Neuronal stem cell (in vitro differentiated cells): ENCODE measurements around the gene APBB2.

Experiments
- DNase-seq: peaks from one replicate; pipeline ENCODE4 v3.0.0-alpha.2; 2013; ENCODE audit warnings: low spot score
- H2AFZ ChIP-seq: one replicate; pipeline ENCODE4 v1.6.1; 2013; ENCODE audit warnings: mild to moderate bottlenecking, low read length, inconsistent platforms
- H2AK5ac ChIP-seq: 2 replicates; pipeline ENCODE4 v1.6.1; 2013; ENCODE audit warnings: low read depth, mild to moderate bottlenecking, inconsistent platforms, low read length, moderate library complexity, mixed read lengths
- H2BK120ac ChIP-seq: 2 replicates; pipeline ENCODE4 v1.6.1; 2013; ENCODE audit warnings: low read depth, mild to moderate bottlenecking, inconsistent platforms, low read length, moderate library complexity, mixed read lengths
- H2BK12ac ChIP-seq: one replicate; pipeline ENCODE4 v1.6.1; 2013; ENCODE audit warnings: low read length, inconsistent platforms
- H2BK15ac ChIP-seq: 2 replicates; pipeline ENCODE4 v1.6.1; 2013; ENCODE audit warnings: mild to moderate bottlenecking, low read length, inconsistent platforms, mixed read lengths
- H2BK5ac ChIP-seq: one replicate; pipeline ENCODE4 v1.6.1; 2013; ENCODE audit warnings: inconsistent platforms, mild to moderate bottlenecking, low read length, moderate library complexity
- H3K14ac ChIP-seq: one replicate; pipeline ENCODE4 v1.6.1; 2013; ENCODE audit warnings: low read length, inconsistent platforms
- H3K18ac ChIP-seq: 2 replicates; pipeline ENCODE4 v1.6.1; 2013; ENCODE audit warnings: low read length, inconsistent platforms
- H3K23ac ChIP-seq: 2 replicates; pipeline ENCODE4 v1.6.1; 2013; ENCODE audit warnings: low read depth, mild to moderate bottlenecking, mixed read lengths, low read length, inconsistent platforms; ENCODE audit not compliant: poor library complexity
- H3K27ac ChIP-seq: replicated peaks from 3 replicates; pipeline ENCODE4 v1.5.1; 2013; ENCODE audit warnings: low read length, inconsistent platforms
- H3K27me3 ChIP-seq, 3 experiments: 2 replicates each; pipeline ENCODE4 v1.6.1; 2013; ENCODE audit warnings: low read length in 3 of 3, mild to moderate bottlenecking in 2 of 3, inconsistent platforms in 1 of 3, low read depth in 1 of 3, mixed read lengths in 1 of 3, moderate library complexity in 1 of 3; ENCODE audit not compliant: control insufficient read depth in 3 of 3, insufficient read depth in 3 of 3
- H3K36me3 ChIP-seq, 2 donors: replicated peaks in 1 of 2; 2 replicates each; pipeline ENCODE4 v1.6.1; 2013; ENCODE audit warnings: low read length in 2 of 2; ENCODE audit not compliant: control insufficient read depth in 2 of 2, insufficient read depth in 2 of 2
- H3K4ac ChIP-seq: 2 replicates; pipeline ENCODE4 v1.6.1; 2013; ENCODE audit warnings: inconsistent platforms, mild to moderate bottlenecking, low read length, moderate library complexity
- H3K4me1 ChIP-seq, 2 donors: 1 replicate in 1 of 2; 2 replicates in 1 of 2; pipeline ENCODE4 v1.6.1; 2013; ENCODE audit warnings: low read length in 2 of 2, low read depth in 1 of 2; ENCODE audit not compliant: control insufficient read depth in 2 of 2, insufficient read depth in 1 of 2
- H3K4me2 ChIP-seq: one replicate; pipeline ENCODE4 v1.6.1; 2013; ENCODE audit warnings: mild to moderate bottlenecking, low read length, inconsistent platforms; ENCODE audit not compliant: insufficient read depth, poor library complexity, severe bottlenecking
- H3K4me3 ChIP-seq, 2 donors: 2 replicates each; pipeline ENCODE4 v1.5.1; 2013; ENCODE audit warnings: low read length in 2 of 2, mild to moderate bottlenecking in 2 of 2, inconsistent platforms in 1 of 2, moderate library complexity in 1 of 2
- H3K79me1 ChIP-seq: one replicate; pipeline ENCODE4 v1.6.1; 2013; ENCODE audit warnings: low read depth, mild to moderate bottlenecking, inconsistent platforms, low read length, moderate library complexity
- H3K9ac ChIP-seq: one replicate; pipeline ENCODE4 v1.6.1; 2013; ENCODE audit warnings: mild to moderate bottlenecking, low read depth, low read length, inconsistent platforms; ENCODE audit not compliant: poor library complexity
- H3K9me3 ChIP-seq, 2 donors: replicated peaks in 1 of 2; 2 replicates each; pipeline versions ENCODE3 to v1.6.1; 2013; ENCODE audit warnings: low read length in 2 of 2, mild to moderate bottlenecking in 2 of 2, inconsistent platforms in 1 of 2, low read depth in 1 of 2, mixed read lengths in 1 of 2, moderate library complexity in 1 of 2; ENCODE audit not compliant: control insufficient read depth in 2 of 2, insufficient read depth in 1 of 2
- H4K8ac ChIP-seq: one replicate; pipeline ENCODE4 v1.6.1; 2013; ENCODE audit warnings: low read depth, mild to moderate bottlenecking, inconsistent platforms, low read length, moderate library complexity
- H4K91ac ChIP-seq: one replicate; pipeline ENCODE4 v1.6.1; 2013; ENCODE audit warnings: low read length, low read depth, mild to moderate bottlenecking, inconsistent platforms; ENCODE audit not compliant: poor library complexity
- WGBS, 2 donors: extraction: QIAGEN DNeasy Blood & Tissue Kit; methylation state at CpG; one replicate each; pipeline ENCODE4 v1.1.7; 2013; ENCODE audit warnings: missing lambda C conversion rate in 2 of 2, mixed read lengths in 1 of 2; ENCODE audit not compliant: insufficient read length in 2 of 2, insufficient replicate concordance in 1 of 2; ENCODE audit errors: extremely low coverage in 2 of 2; 5-methylcytosine and 5-hydroxymethylcytosine counted together

APBB2 gene

GRCh38 chr4:41072021-41072777 is 142.1 kb downstream of the APBB2 start:
- Histone ChIP-seq H3K9ac (no peak overlapping the region), H2AFZ (no peak overlapping the region), H3K18ac (no peak overlapping the region), H2BK12ac (no peak overlapping the region), H3K4me2 (no peak overlapping the region), H2AK5ac (no peak overlapping the region), H2BK5ac (no peak overlapping the region), H3K4ac (no peak overlapping the region), H3K36me3 (no peaks in the 10 kb centered on the region), H3K4me1 (peaks cover 0 to 7% of the 10 kb centered on the region in 2 donors), H3K4me3 (no peak overlapping the region), H4K8ac (no peak overlapping the region), H3K14ac (no peak overlapping the region), H3K79me1 (no peaks in the 10 kb centered on the region), H2BK15ac (no peak overlapping the region), H2BK120ac (no peak overlapping the region), H3K23ac (no peak overlapping the region), H3K9me3 (no peaks in the 10 kb centered on the region), H4K91ac (no peak overlapping the region), H3K27ac (no peak overlapping the region), H3K27me3 (no peaks in the 10 kb centered on the region)
- DNase-seq: no peak
- WGBS, 2 donors: no CpG with 5 or more reads among the region's 7 CpGs

- H3K79me1 ChIP-seq: no peaks in the 10 kb centered on the region
- H3K18ac ChIP-seq: no peak overlapping the region
- no peak overlapping the region for H3K23ac ChIP-seq
- no peak overlapping the region for H2AK5ac ChIP-seq
- H3K36me3 ChIP-seq: no peaks in the 10 kb centered on the region
- no peaks in the 10 kb centered on the region for H3K9me3 ChIP-seq
- no peak overlapping the region for H2BK120ac ChIP-seq
- WGBS, 2 donors: no CpG with 5 or more reads among the region's 10 CpGs
- no peak overlapping the region for H4K8ac ChIP-seq
- H4K91ac ChIP-seq: no peak overlapping the region
- peaks cover 2 to 7% of the 10 kb centered on the region in 2 donors for H3K4me1 ChIP-seq
- no peak overlapping the region for H3K9ac ChIP-seq
- no peak overlapping the region for H2AFZ ChIP-seq
- no peak for DNase-seq
- no peaks in the 10 kb centered on the region for H3K27me3 ChIP-seq
- H3K4me3 ChIP-seq: no peak overlapping the region
- H2BK15ac ChIP-seq: no peak overlapping the region
- no peak overlapping the region for H3K14ac ChIP-seq
- H2BK12ac ChIP-seq: no peak overlapping the region
- no peak overlapping the region for H3K27ac ChIP-seq
- no peak overlapping the region for H2BK5ac ChIP-seq
- H3K4ac ChIP-seq: no peak overlapping the region
- no peak overlapping the region for H3K4me2 ChIP-seq
Observed at GRCh38 chr4:41070516-41071281, 143.6 kb downstream of the APBB2 start.

- Histone ChIP-seq H3K18ac (no peak overlapping the region), H3K27ac (no peak overlapping the region), H3K4me1 (peaks cover 3 to 7% of the 10 kb centered on the region in 2 donors), H3K4me3 (no peak overlapping the region), H3K4ac (no peak overlapping the region), H2BK5ac (no peak overlapping the region), H3K79me1 (no peaks in the 10 kb centered on the region), H3K9ac (no peak overlapping the region), H2AK5ac (no peak overlapping the region), H3K9me3 (no peaks in the 10 kb centered on the region), H3K23ac (no peak overlapping the region), H2AFZ (no peak overlapping the region), H4K8ac (no peak overlapping the region), H3K36me3 (no peaks in the 10 kb centered on the region), H3K4me2 (no peak overlapping the region), H2BK12ac (no peak overlapping the region), H2BK120ac (no peak overlapping the region), H3K27me3 (no peaks in the 10 kb centered on the region), H3K14ac (no peak overlapping the region), H2BK15ac (no peak overlapping the region), H4K91ac (no peak overlapping the region)
- WGBS, 2 donors: no CpG with 5 or more reads among the region's 1 CpG
- DNase-seq: no peak
Observed at GRCh38 chr4:41069838-41070237, 144.5 kb downstream of the APBB2 start.

GRCh38 chr4:41069257-41069656 is 145.1 kb downstream of the APBB2 start:
- WGBS, 2 donors: no CpG with 5 or more reads among the region's 5 CpGs
- DNase-seq: no peak
- Histone ChIP-seq H3K4ac (no peak overlapping the region), H3K4me1 (peaks cover 3 to 7% of the 10 kb centered on the region in 2 donors), H3K36me3 (no peaks in the 10 kb centered on the region), H2BK5ac (no peak overlapping the region), H3K4me2 (no peak overlapping the region), H3K9me3 (no peaks in the 10 kb centered on the region), H3K27me3 (no peaks in the 10 kb centered on the region), H2BK12ac (no peak overlapping the region), H3K79me1 (no peaks in the 10 kb centered on the region), H3K18ac (no peak overlapping the region), H2AK5ac (no peak overlapping the region), H2AFZ (no peak overlapping the region), H2BK120ac (no peak overlapping the region), H4K8ac (no peak overlapping the region), H3K23ac (no peak overlapping the region), H4K91ac (no peak overlapping the region), H3K27ac (no peak overlapping the region), H3K4me3 (no peak overlapping the region), H2BK15ac (no peak overlapping the region), H3K9ac (no peak overlapping the region), H3K14ac (no peak overlapping the region)
